GM12872 (cell line): ENCODE measurements around the gene ADAMTS16.

Experiments
- CTCF ChIP-seq: IDR thresholded peaks from 3 replicates; pipeline ENCODE4 v1.5.1; 2011; ENCODE audit warnings: low read depth, mild to moderate bottlenecking, low read length, moderate library complexity; ENCODE audit not compliant: insufficient read depth

ADAMTS16 gene, protein sequence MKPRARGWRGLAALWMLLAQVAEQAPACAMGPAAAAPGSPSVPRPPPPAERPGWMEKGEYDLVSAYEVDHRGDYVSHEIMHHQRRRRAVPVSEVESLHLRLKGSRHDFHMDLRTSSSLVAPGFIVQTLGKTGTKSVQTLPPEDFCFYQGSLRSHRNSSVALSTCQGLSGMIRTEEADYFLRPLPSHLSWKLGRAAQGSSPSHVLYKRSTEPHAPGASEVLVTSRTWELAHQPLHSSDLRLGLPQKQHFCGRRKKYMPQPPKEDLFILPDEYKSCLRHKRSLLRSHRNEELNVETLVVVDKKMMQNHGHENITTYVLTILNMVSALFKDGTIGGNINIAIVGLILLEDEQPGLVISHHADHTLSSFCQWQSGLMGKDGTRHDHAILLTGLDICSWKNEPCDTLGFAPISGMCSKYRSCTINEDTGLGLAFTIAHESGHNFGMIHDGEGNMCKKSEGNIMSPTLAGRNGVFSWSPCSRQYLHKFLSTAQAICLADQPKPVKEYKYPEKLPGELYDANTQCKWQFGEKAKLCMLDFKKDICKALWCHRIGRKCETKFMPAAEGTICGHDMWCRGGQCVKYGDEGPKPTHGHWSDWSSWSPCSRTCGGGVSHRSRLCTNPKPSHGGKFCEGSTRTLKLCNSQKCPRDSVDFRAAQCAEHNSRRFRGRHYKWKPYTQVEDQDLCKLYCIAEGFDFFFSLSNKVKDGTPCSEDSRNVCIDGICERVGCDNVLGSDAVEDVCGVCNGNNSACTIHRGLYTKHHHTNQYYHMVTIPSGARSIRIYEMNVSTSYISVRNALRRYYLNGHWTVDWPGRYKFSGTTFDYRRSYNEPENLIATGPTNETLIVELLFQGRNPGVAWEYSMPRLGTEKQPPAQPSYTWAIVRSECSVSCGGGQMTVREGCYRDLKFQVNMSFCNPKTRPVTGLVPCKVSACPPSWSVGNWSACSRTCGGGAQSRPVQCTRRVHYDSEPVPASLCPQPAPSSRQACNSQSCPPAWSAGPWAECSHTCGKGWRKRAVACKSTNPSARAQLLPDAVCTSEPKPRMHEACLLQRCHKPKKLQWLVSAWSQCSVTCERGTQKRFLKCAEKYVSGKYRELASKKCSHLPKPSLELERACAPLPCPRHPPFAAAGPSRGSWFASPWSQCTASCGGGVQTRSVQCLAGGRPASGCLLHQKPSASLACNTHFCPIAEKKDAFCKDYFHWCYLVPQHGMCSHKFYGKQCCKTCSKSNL

DNA sequence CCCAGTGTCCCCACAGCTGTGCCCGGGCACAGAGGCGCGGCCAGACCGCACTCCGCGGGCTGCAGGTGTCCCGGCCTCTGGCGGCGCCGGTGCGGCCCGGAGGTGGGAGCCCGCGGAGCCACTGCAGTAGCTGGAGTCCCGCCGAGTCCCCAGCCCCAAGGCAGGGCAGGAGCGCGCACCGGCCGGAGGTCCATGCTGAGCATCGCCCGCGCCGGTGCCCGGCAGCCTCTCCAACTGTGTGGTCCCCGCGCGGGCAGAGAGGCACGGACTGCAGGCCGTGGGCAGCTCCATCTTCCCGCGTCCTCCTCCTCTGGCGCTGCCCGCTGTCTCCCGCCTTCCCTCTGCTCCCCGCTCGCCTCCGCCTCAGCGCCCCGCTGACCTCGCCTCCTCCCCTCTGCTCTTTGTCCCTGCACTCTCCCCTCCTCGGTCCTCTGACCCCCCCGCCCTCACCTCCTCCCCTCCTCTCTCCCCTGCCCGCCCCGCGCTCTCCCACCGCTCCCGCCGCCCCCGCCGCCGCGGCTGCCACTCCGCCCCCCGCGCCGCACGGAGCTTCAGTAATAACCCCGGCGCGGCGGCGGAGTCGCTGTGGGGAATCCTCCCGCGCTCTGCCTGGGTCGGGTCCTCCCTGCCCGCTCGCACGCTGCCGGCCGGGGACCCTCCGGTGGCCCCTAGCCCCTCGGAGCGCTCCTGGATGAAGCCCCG lies at the start of gene ADAMTS16:
ADAMTS16 (plus strand) TSS at position 554 of the 702 bp plus-strand sequence; CDS start at position 692, 138 bp downstream.
- TF ChIP-seq CTCF = no peak

- TF ChIP-seq CTCF = no peak
These were observed 48.0 kb upstream of the ADAMTS16 start for GRCh38 chr5:5092149-5092548.

DNA sequence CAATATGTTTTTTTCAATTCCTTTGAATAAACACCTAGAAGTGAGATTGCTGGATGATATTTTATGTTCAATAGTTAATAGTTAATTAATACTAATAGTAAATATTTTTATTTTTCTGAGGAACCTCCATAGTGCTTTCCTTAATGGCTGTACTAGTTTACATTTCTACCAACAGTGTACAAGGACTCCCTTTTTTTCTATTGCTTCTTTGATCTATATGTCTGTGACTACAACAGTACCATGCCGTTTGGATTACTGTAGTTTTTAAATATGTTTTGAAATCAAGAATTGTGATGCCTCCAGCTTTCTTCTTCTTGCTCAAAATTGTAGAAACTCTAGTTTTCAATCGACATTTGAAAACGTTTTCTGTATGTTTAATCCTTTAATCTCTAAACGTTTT lies 39.5 kb upstream of the ADAMTS16 start:
- TF ChIP-seq CTCF = no peak

DNA sequence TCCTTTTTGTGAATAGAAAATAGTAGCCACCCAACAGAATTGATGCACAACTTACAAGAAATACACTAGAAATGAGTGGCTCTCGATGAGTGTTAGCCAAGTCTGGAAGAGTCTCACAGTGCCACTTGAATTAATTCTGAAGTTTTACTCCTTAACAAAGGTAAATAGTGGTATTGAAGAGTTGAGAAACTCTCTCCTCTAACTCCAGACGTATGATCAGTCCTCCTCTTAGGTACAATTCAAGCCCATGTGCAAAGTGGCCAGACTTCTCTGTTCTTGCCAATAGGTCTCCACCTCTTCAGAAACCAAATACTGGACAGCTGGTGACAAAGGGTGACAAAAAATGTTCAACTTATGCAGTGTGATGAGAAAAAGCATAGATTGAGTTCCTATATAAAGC lies 38.5 kb upstream of the ADAMTS16 start:
- TF ChIP-seq CTCF = no peak

- no peak for TF ChIP-seq CTCF
These were observed 36.9 kb upstream of the ADAMTS16 start for GRCh38 chr5:5103245-5103644.

GRCh38 chr5:5104550-5104949 lies 35.6 kb upstream of the ADAMTS16 start:
- no peak for TF ChIP-seq CTCF
